Measurements from ENCODE around the gene OSER1. TPM values are rescaled to one million over a fixed set of nuclear protein-coding genes. Genes with fewer than 3 reads are reported as not detected.

Gene OSER1
- total RNA-seq, 4 donors from 2014 or later: 45.2 to 94.4 (median 71.0) TPM

DNA sequence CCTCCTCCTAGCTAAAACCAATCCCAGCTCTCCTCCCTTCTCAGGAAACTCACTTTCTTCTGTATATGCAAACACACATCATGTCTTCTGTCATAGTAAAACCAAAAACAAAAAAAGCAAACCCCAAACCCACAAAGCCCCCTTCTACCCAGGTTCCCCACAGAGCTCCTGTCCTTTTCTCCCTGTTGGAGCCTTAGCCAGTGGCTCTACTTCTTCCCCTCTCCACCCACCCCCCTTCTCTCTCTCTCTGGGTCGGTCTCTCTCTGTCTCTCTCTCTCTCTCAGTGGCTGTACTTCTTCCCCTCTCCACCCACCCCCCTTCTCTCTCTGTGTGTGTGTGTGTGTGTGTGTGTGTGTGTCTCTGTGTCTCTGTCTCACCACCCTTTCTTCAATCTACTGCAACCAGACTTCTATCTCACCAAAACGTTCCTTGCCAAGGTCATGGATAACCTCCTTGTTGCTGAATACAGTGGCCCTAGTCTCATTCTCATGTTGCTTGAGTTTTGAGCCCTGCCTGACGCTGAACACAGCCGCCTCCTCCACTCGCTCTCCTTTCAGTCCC lies 8.7 kb upstream of the OSER1 start:
- no peaks in the 10 kb centered on the region for H3K27me3 ChIP-seq
- TF ChIP-seq CTCF (IDR thresholded peaks at IDR 0.05) (no peak), EP300 (IDR thresholded peaks at IDR 0.05) (no peak), POLR2A (IDR thresholded peaks at IDR 0.05; ENCODE audit: low read depth) (no peak), POLR2AphosphoS5 (IDR thresholded peaks at IDR 0.05) (no peak)
- no peak overlapping the region for H3K27ac ChIP-seq (replicated peaks in 1 of 4)
- H3K9me3 ChIP-seq: no peaks in the 10 kb centered on the region
- WGBS: 68% methylated on average over 5 of the region's 5 CpGs
- no peak for DNase-seq (ENCODE audit: extremely low spot score)
- H3K4me3 ChIP-seq: no peak overlapping the region
- H3K36me3 ChIP-seq: peaks cover 0 to 19% (median 4%) of the 10 kb centered on the region in 4 donors
- intact Hi-C loops (cut with DNase I): loop anchor here (10.0 kb wide), 5 partner anchors 166 to 666 kb away; partner anchors contain the start of genes SERINC3 and YWHAB
- peaks cover 0 to 27% (median 14%) of the 10 kb centered on the region in 4 donors for H3K4me1 ChIP-seq

DNA sequence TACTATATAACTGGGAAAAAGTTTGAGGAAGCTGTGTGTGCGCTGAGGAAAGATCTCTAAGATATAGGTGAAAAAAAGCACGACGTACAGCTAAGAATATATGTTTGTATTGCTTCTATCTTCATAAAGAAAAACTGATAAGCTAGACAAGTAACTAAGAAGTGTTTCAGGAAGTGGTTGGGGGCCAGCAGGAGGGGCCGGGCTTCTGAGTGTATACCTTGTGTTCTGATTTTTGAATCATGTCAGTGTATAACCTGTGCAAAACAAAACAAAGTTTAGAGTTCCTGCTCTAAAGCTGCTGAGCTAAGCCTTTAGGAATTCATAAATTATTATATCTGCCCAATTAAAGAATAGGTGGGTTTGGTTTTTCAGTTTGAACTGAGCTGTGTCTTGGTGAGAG lies 7.9 kb upstream of the OSER1 start:
- TF ChIP-seq POLR2AphosphoS5 (IDR thresholded peaks at IDR 0.05) (no peak), CTCF (IDR thresholded peaks at IDR 0.05) (no peak), EP300 (IDR thresholded peaks at IDR 0.05) (no peak), POLR2A (IDR thresholded peaks at IDR 0.05; ENCODE audit: low read depth) (no peak)
- 63% methylated on average over 4 of the region's 4 CpGs for WGBS
- peaks cover 0 to 19% (median 4%) of the 10 kb centered on the region in 4 donors for H3K36me3 ChIP-seq
- peaks cover 0 to 27% (median 14%) of the 10 kb centered on the region in 4 donors for H3K4me1 ChIP-seq
- no peaks in the 10 kb centered on the region for H3K9me3 ChIP-seq
- intact Hi-C loops (cut with DNase I): loop anchor here (10.0 kb wide), 5 partner anchors 166 to 666 kb away; partner anchors contain the start of genes SERINC3 and YWHAB
- no peak for DNase-seq (ENCODE audit: extremely low spot score)
- H3K27me3 ChIP-seq: no peaks in the 10 kb centered on the region
- H3K4me3 ChIP-seq: no peak overlapping the region
- no peak overlapping the region for H3K27ac ChIP-seq (replicated peaks in 1 of 4)

DNA sequence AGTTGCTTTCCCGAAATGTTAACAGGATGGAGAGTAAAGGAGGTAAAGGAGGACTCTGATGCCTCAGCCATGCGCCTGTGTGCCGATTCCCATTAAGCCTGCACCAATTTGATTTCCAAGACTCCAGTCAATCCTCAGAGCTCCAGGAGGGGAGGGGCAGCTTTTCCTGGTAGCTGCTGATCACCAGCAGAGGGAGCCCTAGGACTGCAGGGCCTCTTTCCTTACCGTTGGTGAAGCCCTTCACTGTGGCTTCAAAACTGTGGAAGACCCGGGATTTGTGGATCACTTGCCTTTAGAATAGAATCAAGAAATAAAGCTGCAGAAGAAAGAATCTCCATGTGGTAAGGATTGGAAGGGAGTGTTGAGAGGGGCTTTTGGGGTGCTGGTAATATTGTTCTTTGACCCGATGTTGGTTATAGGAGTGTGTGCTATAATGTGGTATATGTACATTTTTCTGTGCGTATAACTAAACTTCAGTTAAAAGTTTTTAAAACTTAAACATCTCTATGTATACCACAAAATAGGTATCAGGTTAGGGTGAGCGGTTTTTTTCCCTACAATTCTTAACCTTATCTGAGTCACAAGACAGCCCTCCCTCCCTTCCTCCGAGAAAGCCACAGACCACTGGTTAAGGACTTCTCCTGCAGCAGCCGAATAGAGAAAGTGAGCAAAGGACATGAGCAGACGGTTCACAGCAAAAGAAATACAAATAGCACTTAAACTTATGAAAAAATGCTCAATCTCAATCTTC lies 6.9 kb upstream of the OSER1 start:
- 42% methylated on average over 11 of the region's 11 CpGs for WGBS

GRCh38 chr20:44215125-44215524 lies 4.6 kb upstream of the OSER1 start:
- H3K36me3 ChIP-seq: peaks cover 0 to 10% (median 2%) of the 10 kb centered on the region in 4 donors
- 54% methylated on average over 7 of the region's 7 CpGs for WGBS
- no peak overlapping the region for H3K27ac ChIP-seq (replicated peaks in 1 of 4)
- no peaks in the 10 kb centered on the region for H3K27me3 ChIP-seq
- TF ChIP-seq POLR2AphosphoS5 (IDR thresholded peaks at IDR 0.05) (peak in 1 of 2 donors; percentile 20), EP300 (IDR thresholded peaks at IDR 0.05) (no peak), CTCF (IDR thresholded peaks at IDR 0.05) (peak; percentile 55 to 74 (median 74))
- H3K4me3 ChIP-seq: no peak overlapping the region
- intact Hi-C loops (cut with DNase I): loop anchor here (1.0 to 10.0 kb wide), 6 partner anchors 96 to 670 kb away; partner anchors contain the start of genes FITM2, SERINC3 and YWHAB
- H3K9me3 ChIP-seq: no peaks in the 10 kb centered on the region
- DNase-seq (ENCODE audit: extremely low spot score): no peak
- H3K4me1 ChIP-seq: peaks cover 11 to 45% (median 31%) of the 10 kb centered on the region in 4 donors

More for the DNA sequence above, 6.9 kb upstream of the OSER1 start:
- DNase-seq (ENCODE audit: extremely low spot score): no peak
- Histone ChIP-seq H3K27ac (replicated peaks in 1 of 4) (no peak overlapping the region), H3K36me3 (peaks cover 0 to 19% (median 4%) of the 10 kb centered on the region in 4 donors), H3K4me3 (no peak overlapping the region), H3K4me1 (peaks cover 0 to 34% (median 18%) of the 10 kb centered on the region in 4 donors), H3K9me3 (no peaks in the 10 kb centered on the region), H3K27me3 (no peaks in the 10 kb centered on the region)
- intact Hi-C loops (cut with DNase I): loop anchor here (10.0 kb wide), 5 partner anchors 167 to 667 kb away; partner anchors contain the start of genes SERINC3 and YWHAB
- TF ChIP-seq POLR2AphosphoS5 (IDR thresholded peaks at IDR 0.05): no peak
- TF ChIP-seq CTCF (IDR thresholded peaks at IDR 0.05): peak; percentile 73 to 92 (median 79)
- TF ChIP-seq POLR2A (IDR thresholded peaks at IDR 0.05; ENCODE audit: low read depth): no peak
- TF ChIP-seq EP300 (IDR thresholded peaks at IDR 0.05): no peak

Measured in esophagus muscularis mucosa (tissue), 4 donors.